Prostate gland (tissue), 2 donors: ENCODE results near the gene SMIM17.

Experiments used
- CTCF ChIP-seq, 4 experiments: fragments of 200-600 bp in 2 of 4; fragments of 450-650 bp in 2 of 4; sonication (generic) in 2 of 4; IDR thresholded peaks; 1 replicate in 3 of 4; 2 replicates in 1 of 4; pipeline ENCODE4 v1.5.1; 2016 to 2019; ENCODE audit warnings: antibody characterized with exemption in 4 of 4, mild to moderate bottlenecking in 2 of 4, moderate library complexity in 2 of 4
- POLR2A ChIP-seq: fragments of 450-650 bp; IDR thresholded peaks from one replicate; pipeline ENCODE4 v1.6.1; 2016; ENCODE audit warnings: antibody characterized with exemption, mild to moderate bottlenecking

GRCh38 chr19:56663931-56664500 lies 21.1 kb downstream of the SMIM17 start:
- TF ChIP-seq CTCF (IDR thresholded peaks at IDR 0.05) = no peak
- TF ChIP-seq POLR2A = no peak
